Immature natural killer cell (primary cell): Measurements from ENCODE around the gene FMN2. TPM values are rescaled to one million over a fixed set of nuclear protein-coding genes. Genes with fewer than 3 reads are reported as not detected.
"Not testable (repeated sequence)": the region's sequence is repeated elsewhere in the genome, so short reads cannot be mapped to it uniquely, and the experiment has no call there.

Experiments
- DNase-seq, 3 donors: peaks; one replicate each; pipeline ENCODE4 v3.0.0; 2022; ENCODE audit warnings: mixed read lengths in 1 of 3
- H3K27ac Mint-ChIP-seq, 6 donors: one replicate each; pipeline ENCODE4 v1.8.0; 2020; ENCODE audit warnings: mixed read lengths in 6 of 6, mild to moderate bottlenecking in 5 of 6, inconsistent platforms in 4 of 6, moderate library complexity in 3 of 6
- H3K27me3 Mint-ChIP-seq, 3 donors: one replicate each; pipeline ENCODE4 v1.8.0; 2020 to 2021; ENCODE audit warnings: low read depth in 3 of 3, mild to moderate bottlenecking in 3 of 3, mixed read lengths in 3 of 3, moderate library complexity in 3 of 3, inconsistent platforms in 1 of 3
- H3K36me3 Mint-ChIP-seq, 3 donors: one replicate each; pipeline ENCODE4 v1.8.0; 2020; ENCODE audit warnings: mixed read lengths in 3 of 3, inconsistent platforms in 2 of 3, mild to moderate bottlenecking in 2 of 3
- H3K4me1 Mint-ChIP-seq, 2 donors: one replicate each; pipeline ENCODE4 v1.8.0; 2020; ENCODE audit warnings: inconsistent platforms in 2 of 2, mild to moderate bottlenecking in 2 of 2, mixed read lengths in 2 of 2, moderate library complexity in 1 of 2
- H3K4me3 Mint-ChIP-seq, 5 donors: one replicate each; pipeline ENCODE4 v1.8.0; 2020; ENCODE audit warnings: mild to moderate bottlenecking in 5 of 5, mixed read lengths in 5 of 5, inconsistent platforms in 3 of 5, moderate library complexity in 3 of 5
- H3K9me3 Mint-ChIP-seq, 6 donors: one replicate each; pipeline ENCODE4 v1.8.0; 2020; ENCODE audit warnings: mild to moderate bottlenecking in 6 of 6, mixed read lengths in 6 of 6, inconsistent platforms in 4 of 6, moderate library complexity in 3 of 6
- polyA plus RNA-seq, 3 donors: library from polyadenylated mRNA; unstranded; fragments of 300-500 nt; fragmentation: Illumina TruSeq; gene quantifications; one replicate each; pipeline ENCODE4 v1.2.3, GENCODE V29; 2021

FMN2 gene
- polyA plus RNA-seq, 3 donors from 2014 or later, result not detected

DNA sequence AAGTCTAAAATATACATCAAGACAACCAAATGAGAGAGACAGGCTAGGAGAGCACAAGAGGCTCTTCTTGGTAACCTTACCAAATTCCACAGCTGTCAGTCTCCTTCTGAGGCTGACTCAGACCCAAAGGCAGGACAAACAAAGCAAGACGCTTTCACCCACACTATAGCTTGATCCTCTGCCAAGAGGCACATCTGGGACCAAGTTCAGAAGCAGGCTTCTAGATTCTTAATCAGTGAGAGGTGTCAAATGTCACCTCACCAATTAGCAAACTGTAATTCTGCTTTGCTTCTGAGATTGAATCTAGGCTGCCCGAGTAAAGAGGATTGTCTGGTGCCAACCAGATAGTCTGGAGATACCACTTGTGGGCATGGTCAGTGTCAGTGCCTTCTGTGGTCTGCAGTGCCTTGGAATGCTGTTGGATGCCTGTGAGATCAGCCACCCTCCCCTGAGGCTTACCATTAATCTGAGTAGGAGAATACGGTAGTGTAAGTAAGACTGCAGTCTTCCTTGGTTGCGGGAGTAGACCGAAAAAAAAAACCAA, 151.0 kb downstream of the FMN2 start:
- H3K4me3 Mint-ChIP-seq, result no peak overlapping the region
- no peak overlapping the region for H3K27ac Mint-ChIP-seq
- no peaks in the 10 kb centered on the region for H3K36me3 Mint-ChIP-seq
- no peaks in the 10 kb centered on the region for H3K4me1 Mint-ChIP-seq
- DNase-seq, result no peak
- peaks cover 0 to 2% (median 0%) of the 10 kb centered on the region in 3 donors for H3K27me3 Mint-ChIP-seq
- H3K9me3 Mint-ChIP-seq, result peaks cover 0 to 6% (median 2%) of the 10 kb centered on the region in 6 donors

- no peak overlapping the region for H3K4me3 Mint-ChIP-seq
- peaks cover 0 to 2% (median 1%) of the 10 kb centered on the region in 3 donors for H3K27me3 Mint-ChIP-seq
- no peaks in the 10 kb centered on the region for H3K4me1 Mint-ChIP-seq
- H3K36me3 Mint-ChIP-seq, result no peaks in the 10 kb centered on the region
- H3K9me3 Mint-ChIP-seq, result peaks cover 0 to 8% (median 3%) of the 10 kb centered on the region in 6 donors
- DNase-seq, result no peak
- H3K27ac Mint-ChIP-seq, result no peak overlapping the region
Observed at GRCh38 chr1:240244968-240245628, 153.4 kb downstream of the FMN2 start.

- H3K9me3 Mint-ChIP-seq, result peaks cover 0 to 8% (median 4%) of the 10 kb centered on the region in 6 donors
- H3K36me3 Mint-ChIP-seq, result no peaks in the 10 kb centered on the region
- H3K4me1 Mint-ChIP-seq, result no peaks in the 10 kb centered on the region
- H3K27me3 Mint-ChIP-seq, result peaks cover 0 to 2% (median 1%) of the 10 kb centered on the region in 3 donors
- DNase-seq, result no peak
- H3K27ac Mint-ChIP-seq, result no peak overlapping the region
- no peak overlapping the region for H3K4me3 Mint-ChIP-seq
Observed at GRCh38 chr1:240245629-240246020, 153.9 kb downstream of the FMN2 start.

- Mint-ChIP-seq H3K9me3 (peaks cover 5 to 14% (median 7%) of the 10 kb centered on the region in 6 donors), H3K4me1 (no peaks in the 10 kb centered on the region), H3K27me3 (peaks cover 0 to 1% (median under 1%) of the 10 kb centered on the region in 3 donors), H3K4me3 (no peak overlapping the region), H3K27ac (no peak overlapping the region), H3K36me3 (no peaks in the 10 kb centered on the region)
- DNase-seq, result no peak
Observed at GRCh38 chr1:240247899-240248298, 156.2 kb downstream of the FMN2 start.

GRCh38 chr1:240254006-240254405, 162.3 kb downstream of the FMN2 start:
- Mint-ChIP-seq H3K9me3 (peaks cover 6 to 21% (median 13%) of the 10 kb centered on the region in 6 donors), H3K27ac (no peak overlapping the region), H3K27me3 (peaks cover 0 to 2% (median 1%) of the 10 kb centered on the region in 3 donors), H3K4me3 (no peak overlapping the region), H3K36me3 (no peaks in the 10 kb centered on the region), H3K4me1 (no peaks in the 10 kb centered on the region)
- DNase-seq, result no peak

DNA sequence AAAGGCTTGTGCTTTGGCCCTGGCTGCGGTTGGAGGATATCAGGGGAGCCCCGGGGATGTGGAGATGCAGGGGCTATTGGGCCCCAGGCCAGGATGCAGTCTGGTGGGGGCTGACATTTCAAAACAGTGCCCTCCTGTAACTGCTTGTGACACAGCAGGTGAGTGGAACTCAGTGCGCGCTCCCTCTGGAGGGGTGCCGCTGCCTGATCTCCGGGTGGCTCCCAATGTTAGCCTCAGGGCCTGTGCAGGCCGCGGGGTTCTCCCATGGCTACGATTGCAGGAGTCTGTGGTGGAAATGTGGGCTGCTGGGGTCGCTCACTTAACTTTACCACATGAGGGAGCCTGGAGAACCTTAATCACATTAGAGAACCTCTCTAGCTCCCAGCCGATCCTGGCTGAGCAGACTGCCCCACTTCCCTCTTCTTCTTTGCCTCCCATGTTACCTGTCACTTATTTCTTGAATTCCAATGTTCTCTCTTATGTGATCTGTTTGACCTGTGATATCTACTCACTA, 163.2 kb downstream of the FMN2 start:
- no peak for DNase-seq
- peaks cover 0 to 2% (median 0%) of the 10 kb centered on the region in 3 donors for H3K27me3 Mint-ChIP-seq
- H3K36me3 Mint-ChIP-seq, result no peaks in the 10 kb centered on the region
- H3K4me3 Mint-ChIP-seq, result no peak overlapping the region
- no peaks in the 10 kb centered on the region for H3K4me1 Mint-ChIP-seq
- H3K27ac Mint-ChIP-seq, result no peak overlapping the region
- H3K9me3 Mint-ChIP-seq, result peaks cover 5 to 16% (median 13%) of the 10 kb centered on the region in 6 donors

DNA sequence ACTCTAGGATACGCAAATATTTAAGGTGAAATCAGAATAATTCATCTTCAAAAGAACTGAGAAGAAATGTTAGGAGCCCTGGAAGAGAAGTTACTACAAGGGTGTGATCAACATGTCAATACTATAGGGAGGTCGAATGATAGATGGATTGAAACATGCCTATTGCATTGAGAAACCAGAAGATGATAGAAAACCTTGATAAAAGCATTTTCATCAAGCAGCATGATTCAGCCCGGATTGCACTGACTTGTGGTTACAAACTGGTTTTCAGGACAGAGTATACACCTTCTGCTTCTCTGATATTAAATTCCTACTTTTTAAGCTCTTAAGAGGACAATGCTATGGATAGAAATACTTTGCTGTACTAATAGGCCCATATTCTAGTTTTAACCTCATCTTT, 164.2 kb downstream of the FMN2 start:
- peaks cover 0 to 2% (median 0%) of the 10 kb centered on the region in 3 donors for H3K27me3 Mint-ChIP-seq
- H3K27ac Mint-ChIP-seq, result no peak overlapping the region
- no peak for DNase-seq
- H3K36me3 Mint-ChIP-seq, result no peaks in the 10 kb centered on the region
- peaks cover 5 to 16% (median 12%) of the 10 kb centered on the region in 6 donors for H3K9me3 Mint-ChIP-seq
- H3K4me1 Mint-ChIP-seq, result no peaks in the 10 kb centered on the region
- no peak overlapping the region for H3K4me3 Mint-ChIP-seq

- Mint-ChIP-seq H3K9me3 (peaks cover 5 to 16% (median 12%) of the 10 kb centered on the region in 6 donors), H3K27ac (no peak overlapping the region), H3K36me3 (no peaks in the 10 kb centered on the region), H3K27me3 (peaks cover 0 to 2% (median 0%) of the 10 kb centered on the region in 3 donors), H3K4me1 (no peaks in the 10 kb centered on the region), H3K4me3 (no peak overlapping the region)
- DNase-seq, result no peak
Observed at GRCh38 chr1:240256836-240257503, 165.3 kb downstream of the FMN2 start.

GRCh38 chr1:240258910-240259309, 167.2 kb downstream of the FMN2 start:
- no peak overlapping the region for H3K4me3 Mint-ChIP-seq
- DNase-seq, result no peak
- peaks cover 0 to 2% (median 0%) of the 10 kb centered on the region in 3 donors for H3K27me3 Mint-ChIP-seq
- H3K36me3 Mint-ChIP-seq, result no peaks in the 10 kb centered on the region
- no peak overlapping the region for H3K27ac Mint-ChIP-seq
- H3K4me1 Mint-ChIP-seq, result no peaks in the 10 kb centered on the region
- peaks cover 0 to 7% (median under 1%) of the 10 kb centered on the region in 6 donors for H3K9me3 Mint-ChIP-seq

DNA sequence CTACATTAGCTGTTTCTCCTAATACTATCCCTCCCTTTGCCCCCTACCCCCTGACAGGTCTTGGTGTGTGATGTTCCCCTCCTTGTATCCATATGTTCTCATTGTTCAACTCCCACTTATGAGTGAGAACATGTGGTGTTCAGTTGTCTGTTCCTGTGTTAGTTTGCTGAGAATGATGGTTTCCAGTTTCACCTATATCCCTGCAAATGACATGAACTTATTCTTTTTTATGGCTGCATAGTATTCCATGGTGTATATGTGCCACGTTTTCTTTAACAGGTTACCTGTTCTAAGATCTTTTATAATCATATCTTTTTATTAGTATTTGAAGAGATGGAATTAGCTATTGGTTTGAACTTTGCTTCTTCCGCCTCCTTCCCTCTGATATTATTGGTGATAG, 172.8 kb downstream of the FMN2 start:
- not testable (repeated sequence) for H3K4me3 Mint-ChIP-seq, H3K36me3 Mint-ChIP-seq, H3K27me3 Mint-ChIP-seq, DNase-seq, H3K27ac Mint-ChIP-seq, H3K4me1 Mint-ChIP-seq
- peaks cover 0 to 25% (median 6%) of the 10 kb centered on the region in 6 donors for H3K9me3 Mint-ChIP-seq

- H3K4me3 Mint-ChIP-seq, result no peak overlapping the region
- H3K27ac Mint-ChIP-seq, result no peak overlapping the region
- no peaks in the 10 kb centered on the region for H3K27me3 Mint-ChIP-seq
- H3K4me1 Mint-ChIP-seq, result no peaks in the 10 kb centered on the region
- H3K36me3 Mint-ChIP-seq, result no peaks in the 10 kb centered on the region
- no peak for DNase-seq
- peaks cover 2 to 28% (median 9%) of the 10 kb centered on the region in 6 donors for H3K9me3 Mint-ChIP-seq
Observed at GRCh38 chr1:240271081-240271480, 179.4 kb downstream of the FMN2 start.

DNA sequence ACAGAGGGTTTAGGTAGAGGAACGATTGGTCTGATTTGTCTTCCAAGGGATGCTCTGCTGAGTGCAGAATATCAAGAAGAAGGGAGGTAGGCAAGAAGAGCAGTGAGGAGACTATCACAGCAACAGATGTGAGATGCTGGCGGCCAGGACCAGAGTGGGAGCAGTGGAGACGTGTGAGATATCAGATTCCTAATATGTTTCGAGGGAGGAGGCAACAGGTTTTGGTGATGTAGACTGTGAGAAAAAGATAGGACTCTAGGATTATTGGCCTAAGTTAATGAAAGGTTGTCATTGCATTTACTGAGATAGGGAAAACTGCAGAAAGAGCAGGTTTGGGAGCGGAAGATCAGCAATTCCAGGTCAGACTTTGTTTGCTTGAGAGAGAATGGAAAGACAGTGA, 182.9 kb downstream of the FMN2 start:
- Mint-ChIP-seq H3K36me3 (no peaks in the 10 kb centered on the region), H3K27ac (no peak overlapping the region), H3K4me3 (no peak overlapping the region), H3K9me3 (peaks cover 0 to 8% (median 4%) of the 10 kb centered on the region in 6 donors), H3K27me3 (peaks cover 0 to 2% (median 0%) of the 10 kb centered on the region in 3 donors), H3K4me1 (no peaks in the 10 kb centered on the region)
- DNase-seq, result no peak

DNA sequence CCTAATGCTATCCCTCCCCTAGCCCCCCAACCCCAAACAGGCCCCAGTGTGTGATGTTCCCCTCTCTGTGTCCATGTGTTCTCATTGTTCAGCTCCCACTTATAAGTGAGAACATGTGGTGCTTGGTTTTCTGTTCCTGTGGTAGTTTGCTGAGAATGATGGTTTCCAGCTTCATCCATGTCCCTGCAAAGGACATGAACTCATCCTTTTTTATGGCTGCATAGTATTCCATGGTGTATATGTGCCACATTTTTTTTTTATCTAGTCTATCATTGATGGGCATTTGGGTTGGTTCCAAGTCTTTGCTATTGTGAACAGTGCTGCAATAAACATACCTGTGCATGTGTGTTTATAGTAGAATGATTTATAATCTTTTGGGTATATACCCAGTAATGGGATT, 183.5 kb downstream of the FMN2 start:
- not testable (repeated sequence) for H3K36me3 Mint-ChIP-seq, DNase-seq, H3K27ac Mint-ChIP-seq, H3K9me3 Mint-ChIP-seq, H3K4me3 Mint-ChIP-seq, H3K27me3 Mint-ChIP-seq, H3K4me1 Mint-ChIP-seq

GRCh38 chr1:240278082-240278481, 186.4 kb downstream of the FMN2 start:
- no peaks in the 10 kb centered on the region for H3K36me3 Mint-ChIP-seq
- no peak overlapping the region for H3K4me3 Mint-ChIP-seq
- peaks cover 0 to 6% (median 2%) of the 10 kb centered on the region in 6 donors for H3K9me3 Mint-ChIP-seq
- peaks cover 0 to 2% (median 0%) of the 10 kb centered on the region in 3 donors for H3K27me3 Mint-ChIP-seq
- no peak overlapping the region for H3K27ac Mint-ChIP-seq
- no peak for DNase-seq
- H3K4me1 Mint-ChIP-seq, result no peaks in the 10 kb centered on the region
